Neural cell (in vitro differentiated cells): ENCODE results near the gene PPFIA3.

Experiments
- EP300 ChIP-seq: fragments of 450-650 bp; conservative IDR thresholded peaks from 2 replicates; pipeline ENCODE4 v1.6.1; 2014; ENCODE audit warnings: antibody characterized with exemption, mild to moderate bottlenecking, moderate library complexity; ENCODE audit not compliant: poor library complexity, severe bottlenecking
- EZH2 ChIP-seq: fragments of 200-600, 300-800 bp; shearing (Covaris generic), sonication (generic); IDR thresholded peaks from 2 replicates; pipeline ENCODE4 v1.6.1; 2014; ENCODE audit warnings: antibody characterized with exemption, low read length, borderline replicate concordance, mild to moderate bottlenecking; ENCODE audit not compliant: insufficient read depth, poor library complexity, severe bottlenecking
- MXI1 ChIP-seq: fragments of 450-650 bp; conservative IDR thresholded peaks from 2 replicates; pipeline ENCODE4 v1.6.1; 2014; ENCODE audit warnings: antibody characterized with exemption, mild to moderate bottlenecking; ENCODE audit not compliant: poor library complexity, severe bottlenecking
- POLR2AphosphoS5 ChIP-seq: IDR thresholded peaks from 2 replicates; pipeline ENCODE4 v1.6.1; 2012
- RAD21 ChIP-seq: fragments of 450-650 bp; conservative IDR thresholded peaks from 2 replicates; pipeline ENCODE4 v1.6.1; 2014; ENCODE audit warnings: antibody characterized with exemption, mild to moderate bottlenecking, moderate library complexity
- SMC3 ChIP-seq: fragments of 450-650 bp; conservative IDR thresholded peaks from 2 replicates; pipeline ENCODE4 v1.6.1; 2014; ENCODE audit warnings: antibody characterized with exemption, mild to moderate bottlenecking, moderate library complexity; ENCODE audit not compliant: poor library complexity
- TAF1 ChIP-seq: IDR thresholded peaks from 2 replicates; pipeline ENCODE4 v1.6.1; 2012; ENCODE audit warnings: low read depth
- TF ChIP-seq, protein P1 (sequence below): fragments of 450-650 bp; IDR thresholded peaks from 2 replicates; pipeline ENCODE4 v1.5.1; 2014; ENCODE audit warnings: antibody characterized with exemption, mild to moderate bottlenecking, moderate library complexity; ENCODE audit not compliant: poor library complexity, severe bottlenecking
- TF ChIP-seq, protein P2 (sequence below): IDR thresholded peaks from 2 replicates; pipeline ENCODE4 v1.6.1; 2012; ENCODE audit warnings: borderline replicate concordance

DNA sequence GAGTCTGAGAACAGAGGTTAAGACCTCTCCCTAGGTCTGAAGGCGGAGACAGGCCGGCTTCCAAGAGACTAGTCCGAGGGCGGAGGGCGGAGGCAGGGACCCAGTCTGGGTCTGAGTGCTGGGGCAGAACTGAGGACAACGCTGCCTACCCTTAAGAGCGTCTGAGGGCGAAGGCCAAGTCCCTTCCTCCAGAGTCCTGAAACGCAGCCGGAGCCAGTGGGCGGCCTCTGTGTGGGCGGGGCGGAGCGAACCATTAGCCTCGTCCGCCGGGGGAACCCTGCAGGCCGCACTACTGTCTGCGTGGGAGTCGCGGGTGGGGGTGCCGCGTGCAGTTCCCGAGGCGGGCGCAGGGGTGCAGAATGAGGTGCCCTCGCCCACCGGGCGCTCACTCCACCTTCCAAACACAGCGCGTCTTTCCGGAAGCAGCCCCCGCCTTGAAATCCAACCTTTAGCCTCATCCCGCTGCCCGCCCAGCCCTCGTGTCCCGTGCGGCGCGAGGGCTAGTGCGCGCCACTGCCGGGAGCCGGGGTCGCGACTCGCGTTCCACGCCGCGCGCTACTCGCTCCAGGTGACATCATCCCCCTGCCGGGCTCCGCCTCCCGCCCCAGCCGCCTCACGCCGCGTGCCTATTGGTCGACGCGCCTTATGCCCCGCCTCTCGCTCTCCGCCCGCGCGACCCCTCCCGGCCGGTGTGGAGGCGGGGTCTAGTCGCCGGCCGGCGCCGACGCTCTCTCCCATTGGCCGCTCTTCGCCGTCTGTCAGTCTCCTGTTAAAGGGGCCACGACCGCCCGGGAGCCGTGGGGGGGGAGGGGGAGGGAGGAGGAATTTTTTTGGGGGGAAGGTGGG, 556 bp upstream of the PPFIA3 start, which contains the start of gene C19orf73:
- TF ChIP-seq POLR2AphosphoS5 (peak; percentile 85), EP300 (peak; percentile 73), SMC3 (peak; percentile 53), TAF1 (peak; percentile 70), EZH2 (no peak), MXI1 (peak; percentile 91), RAD21 (peak; percentile 45)
- TF ChIP-seq, protein P1, sequence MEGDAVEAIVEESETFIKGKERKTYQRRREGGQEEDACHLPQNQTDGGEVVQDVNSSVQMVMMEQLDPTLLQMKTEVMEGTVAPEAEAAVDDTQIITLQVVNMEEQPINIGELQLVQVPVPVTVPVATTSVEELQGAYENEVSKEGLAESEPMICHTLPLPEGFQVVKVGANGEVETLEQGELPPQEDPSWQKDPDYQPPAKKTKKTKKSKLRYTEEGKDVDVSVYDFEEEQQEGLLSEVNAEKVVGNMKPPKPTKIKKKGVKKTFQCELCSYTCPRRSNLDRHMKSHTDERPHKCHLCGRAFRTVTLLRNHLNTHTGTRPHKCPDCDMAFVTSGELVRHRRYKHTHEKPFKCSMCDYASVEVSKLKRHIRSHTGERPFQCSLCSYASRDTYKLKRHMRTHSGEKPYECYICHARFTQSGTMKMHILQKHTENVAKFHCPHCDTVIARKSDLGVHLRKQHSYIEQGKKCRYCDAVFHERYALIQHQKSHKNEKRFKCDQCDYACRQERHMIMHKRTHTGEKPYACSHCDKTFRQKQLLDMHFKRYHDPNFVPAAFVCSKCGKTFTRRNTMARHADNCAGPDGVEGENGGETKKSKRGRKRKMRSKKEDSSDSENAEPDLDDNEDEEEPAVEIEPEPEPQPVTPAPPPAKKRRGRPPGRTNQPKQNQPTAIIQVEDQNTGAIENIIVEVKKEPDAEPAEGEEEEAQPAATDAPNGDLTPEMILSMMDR: peak; percentile 72
- TF ChIP-seq, protein P2, sequence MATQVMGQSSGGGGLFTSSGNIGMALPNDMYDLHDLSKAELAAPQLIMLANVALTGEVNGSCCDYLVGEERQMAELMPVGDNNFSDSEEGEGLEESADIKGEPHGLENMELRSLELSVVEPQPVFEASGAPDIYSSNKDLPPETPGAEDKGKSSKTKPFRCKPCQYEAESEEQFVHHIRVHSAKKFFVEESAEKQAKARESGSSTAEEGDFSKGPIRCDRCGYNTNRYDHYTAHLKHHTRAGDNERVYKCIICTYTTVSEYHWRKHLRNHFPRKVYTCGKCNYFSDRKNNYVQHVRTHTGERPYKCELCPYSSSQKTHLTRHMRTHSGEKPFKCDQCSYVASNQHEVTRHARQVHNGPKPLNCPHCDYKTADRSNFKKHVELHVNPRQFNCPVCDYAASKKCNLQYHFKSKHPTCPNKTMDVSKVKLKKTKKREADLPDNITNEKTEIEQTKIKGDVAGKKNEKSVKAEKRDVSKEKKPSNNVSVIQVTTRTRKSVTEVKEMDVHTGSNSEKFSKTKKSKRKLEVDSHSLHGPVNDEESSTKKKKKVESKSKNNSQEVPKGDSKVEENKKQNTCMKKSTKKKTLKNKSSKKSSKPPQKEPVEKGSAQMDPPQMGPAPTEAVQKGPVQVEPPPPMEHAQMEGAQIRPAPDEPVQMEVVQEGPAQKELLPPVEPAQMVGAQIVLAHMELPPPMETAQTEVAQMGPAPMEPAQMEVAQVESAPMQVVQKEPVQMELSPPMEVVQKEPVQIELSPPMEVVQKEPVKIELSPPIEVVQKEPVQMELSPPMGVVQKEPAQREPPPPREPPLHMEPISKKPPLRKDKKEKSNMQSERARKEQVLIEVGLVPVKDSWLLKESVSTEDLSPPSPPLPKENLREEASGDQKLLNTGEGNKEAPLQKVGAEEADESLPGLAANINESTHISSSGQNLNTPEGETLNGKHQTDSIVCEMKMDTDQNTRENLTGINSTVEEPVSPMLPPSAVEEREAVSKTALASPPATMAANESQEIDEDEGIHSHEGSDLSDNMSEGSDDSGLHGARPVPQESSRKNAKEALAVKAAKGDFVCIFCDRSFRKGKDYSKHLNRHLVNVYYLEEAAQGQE: peak; percentile 76
